ENCODE data around the gene KIF13A.
"Not testable (repeated sequence)": the region's sequence is repeated elsewhere in the genome, so short reads cannot be mapped to it uniquely, and the experiment has no call there.

KIF13A gene

DNA sequence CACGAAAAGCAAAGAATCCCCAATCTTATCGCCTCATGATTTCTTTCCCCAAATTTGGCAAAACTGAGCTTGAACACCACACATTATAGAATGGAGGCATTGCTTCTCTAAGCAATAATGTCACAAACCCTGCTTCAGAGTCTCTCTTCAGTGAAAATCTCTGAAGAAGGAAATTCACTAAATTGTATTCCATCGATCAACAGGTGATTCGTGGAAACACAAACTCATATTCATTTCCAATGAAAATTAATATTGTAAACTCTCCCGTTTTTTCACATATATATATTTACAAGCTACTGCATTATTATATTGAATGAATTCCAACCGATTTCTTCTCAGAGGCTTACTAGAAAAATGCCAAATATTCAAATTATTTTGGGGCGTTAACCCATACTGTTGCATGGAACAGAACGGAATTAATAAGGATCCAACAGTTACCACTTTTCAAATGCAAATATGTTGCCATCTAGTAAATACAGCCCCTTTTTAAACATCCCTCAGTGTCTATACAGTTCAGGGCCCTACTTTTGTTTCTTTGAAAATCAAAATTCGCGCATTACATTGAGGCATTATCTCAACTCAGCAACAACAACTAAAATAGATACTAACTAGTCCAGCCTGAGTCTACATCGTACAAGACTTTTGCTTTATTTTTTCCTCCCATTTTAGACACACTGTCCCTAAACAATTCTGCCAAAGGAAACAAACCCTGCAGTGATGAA lies 1.3 kb downstream of the KIF13A start:
- Histone ChIP-seq H3K36me3 (ENCODE audit: control insufficient read depth, insufficient read depth, low read length) (no peaks in the 10 kb centered on the region; the same call in 1 of the 2 replicates), H3K27ac (ENCODE audit: low read length) (no peak overlapping the region), H3K27me3 (ENCODE audit: control insufficient read depth, insufficient read depth, low read length) (no peaks in the 10 kb centered on the region), H3K4me1 (ENCODE audit: control insufficient read depth, insufficient read depth, low read length) (peaks cover 1% of the 10 kb centered on the region; the same call in 1 of the 2 replicates), H3K4me3 (ENCODE audit: low read length) (peak overlapping the region; percentile 73; the same call in 1 of the 2 replicates), H3K9me3 (ENCODE audit: control insufficient read depth, insufficient read depth, low read length) (no peaks in the 10 kb centered on the region)
- no peak for DNase-seq (ENCODE audit: low read depth, low spot score)
- WGBS (ENCODE audit: insufficient coverage, insufficient read length): no CpG with 5 or more reads among the region's 11 CpGs

DNA sequence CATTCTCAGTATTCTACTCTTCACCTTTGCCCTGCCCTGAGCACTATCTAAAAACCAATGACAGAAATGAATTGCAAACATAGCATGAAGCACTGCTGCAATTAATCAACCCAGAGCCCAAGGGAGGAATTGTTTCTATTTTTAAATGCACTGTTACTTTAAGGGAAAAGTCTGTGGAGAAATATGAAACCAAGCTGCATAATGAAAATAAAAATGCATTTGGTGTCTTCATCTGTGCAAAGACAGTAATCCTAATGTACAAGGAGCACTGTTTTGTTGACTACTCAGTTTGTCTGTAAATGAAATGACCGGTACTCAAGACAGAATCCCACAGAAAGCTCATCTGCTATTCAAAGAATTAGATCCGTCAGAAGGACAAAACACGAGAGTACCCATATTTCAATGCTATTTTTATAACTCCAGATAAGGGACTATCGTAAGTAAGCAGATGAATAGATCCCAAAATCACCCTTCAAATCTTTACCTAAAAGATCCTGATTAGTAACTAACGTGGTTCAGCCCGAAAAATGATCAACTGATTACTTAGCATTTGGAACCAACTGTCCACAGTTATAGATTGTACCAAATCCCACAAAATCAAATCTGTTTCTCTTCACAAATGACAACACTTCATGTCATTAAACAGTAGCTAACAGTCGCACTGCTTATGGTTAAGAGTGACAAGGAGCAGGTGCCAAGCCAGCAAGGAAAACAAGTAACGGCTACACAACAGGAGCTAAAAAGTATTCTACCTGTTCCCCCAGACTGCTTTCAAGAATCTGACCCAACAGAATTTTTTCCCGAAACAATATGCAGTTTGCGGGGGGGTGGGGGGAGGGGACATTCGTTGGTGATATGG lies 2.4 kb downstream of the KIF13A start:
- no peaks in the 10 kb centered on the region for H3K9me3 ChIP-seq (ENCODE audit: control insufficient read depth, insufficient read depth, low read length)
- H3K4me3 ChIP-seq (ENCODE audit: low read length): no peak overlapping the region
- H3K27me3 ChIP-seq (ENCODE audit: control insufficient read depth, insufficient read depth, low read length): no peaks in the 10 kb centered on the region
- no peak overlapping the region for H3K27ac ChIP-seq (ENCODE audit: low read length)
- peaks cover 1% of the 10 kb centered on the region; the same call in 1 of the 2 replicates for H3K4me1 ChIP-seq (ENCODE audit: control insufficient read depth, insufficient read depth, low read length)
- DNase-seq (ENCODE audit: low read depth, low spot score): no peak
- H3K36me3 ChIP-seq (ENCODE audit: control insufficient read depth, insufficient read depth, low read length): no peaks in the 10 kb centered on the region; the same call in 1 of the 2 replicates
- no CpG with 5 or more reads among the region's 11 CpGs for WGBS (ENCODE audit: insufficient coverage, insufficient read length)

DNA sequence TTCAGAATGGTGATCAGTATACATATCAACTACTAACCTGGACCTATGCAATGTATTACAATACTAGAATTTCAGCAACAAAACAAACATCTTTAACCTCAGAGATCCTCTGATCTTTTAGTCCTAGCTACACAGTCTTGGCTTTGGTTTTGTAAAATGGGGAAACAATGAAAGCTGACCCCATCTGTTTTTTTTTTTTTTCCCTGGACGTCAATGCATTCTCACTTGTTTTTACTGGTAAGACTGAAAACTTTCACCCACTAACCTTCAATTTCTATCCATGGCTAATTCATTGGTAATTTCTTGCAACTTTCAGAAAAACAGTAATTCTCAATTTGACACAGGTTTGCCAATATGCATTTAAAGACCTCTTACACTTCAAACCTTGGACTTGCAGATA lies 3.0 kb downstream of the KIF13A start:
- Histone ChIP-seq H3K4me3 (ENCODE audit: low read length) (no peak overlapping the region), H3K36me3 (ENCODE audit: control insufficient read depth, insufficient read depth, low read length) (no peaks in the 10 kb centered on the region; the same call in 1 of the 2 replicates), H3K4me1 (ENCODE audit: control insufficient read depth, insufficient read depth, low read length) (peaks cover 1% of the 10 kb centered on the region; the same call in 1 of the 2 replicates), H3K27ac (ENCODE audit: low read length) (no peak overlapping the region), H3K27me3 (ENCODE audit: control insufficient read depth, insufficient read depth, low read length) (no peaks in the 10 kb centered on the region), H3K9me3 (ENCODE audit: control insufficient read depth, insufficient read depth, low read length) (no peaks in the 10 kb centered on the region)
- WGBS (ENCODE audit: insufficient coverage, insufficient read length): no CpG with 5 or more reads among the region's 1 CpG
- no peak for DNase-seq (ENCODE audit: low read depth, low spot score)

DNA sequence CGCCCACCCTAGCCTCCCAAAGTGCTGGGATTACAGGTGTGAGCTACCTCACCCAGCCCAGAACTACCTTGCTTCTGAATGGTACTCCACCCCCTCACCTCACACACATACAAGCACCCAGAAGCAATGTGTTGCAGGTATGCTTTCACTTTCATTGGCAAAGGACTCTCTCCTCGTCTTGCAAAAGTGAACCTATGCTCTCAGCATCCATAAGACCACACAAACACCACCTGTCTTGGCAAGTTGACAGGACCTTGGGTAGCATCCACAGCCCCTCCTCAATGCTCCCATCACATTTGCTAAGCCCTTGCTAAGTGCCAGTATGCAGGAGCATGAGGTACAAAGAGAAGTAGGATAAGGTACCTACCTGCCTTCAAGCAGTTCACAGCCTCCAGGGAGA lies 3.7 kb downstream of the KIF13A start:
- no peaks in the 10 kb centered on the region; the same call in 1 of the 2 replicates for H3K36me3 ChIP-seq (ENCODE audit: control insufficient read depth, insufficient read depth, low read length)
- no peak for DNase-seq (ENCODE audit: low read depth, low spot score)
- H3K27me3 ChIP-seq (ENCODE audit: control insufficient read depth, insufficient read depth, low read length): no peaks in the 10 kb centered on the region
- H3K9me3 ChIP-seq (ENCODE audit: control insufficient read depth, insufficient read depth, low read length): no peaks in the 10 kb centered on the region
- WGBS (ENCODE audit: insufficient coverage, insufficient read length): no CpG with 5 or more reads among the region's 2 CpGs
- H3K4me3 ChIP-seq (ENCODE audit: low read length): no peak overlapping the region
- peaks cover 1% of the 10 kb centered on the region; the same call in 1 of the 2 replicates for H3K4me1 ChIP-seq (ENCODE audit: control insufficient read depth, insufficient read depth, low read length)
- H3K27ac ChIP-seq (ENCODE audit: low read length): no peak overlapping the region

DNA sequence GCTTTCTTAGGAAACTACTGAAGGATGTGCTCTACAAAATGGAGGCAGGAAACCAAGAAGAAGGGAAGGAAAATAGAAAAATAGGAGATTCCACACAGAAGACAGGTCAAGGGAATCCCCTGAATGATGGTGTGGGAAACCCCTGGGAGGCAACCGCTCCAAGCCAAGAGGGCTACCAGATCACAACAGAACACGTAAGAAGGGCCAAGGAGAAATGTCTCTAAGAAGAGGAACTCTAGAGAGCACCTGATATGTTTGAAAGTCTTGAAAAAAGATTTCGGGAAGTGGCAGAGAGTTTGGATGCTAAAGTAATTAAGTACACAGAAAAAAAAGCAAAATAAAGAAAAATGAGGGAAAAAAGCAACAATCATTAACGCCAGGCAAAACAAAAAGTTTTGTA lies 7.1 kb downstream of the KIF13A start:
- no peak overlapping the region for H3K4me3 ChIP-seq (ENCODE audit: low read length)
- no CpG with 5 or more reads among the region's 4 CpGs for WGBS (ENCODE audit: insufficient coverage, insufficient read length)
- DNase-seq (ENCODE audit: low read depth, low spot score): no peak
- no peaks in the 10 kb centered on the region for H3K36me3 ChIP-seq (ENCODE audit: control insufficient read depth, insufficient read depth, low read length)
- no peak overlapping the region for H3K27ac ChIP-seq (ENCODE audit: low read length)
- H3K9me3 ChIP-seq (ENCODE audit: control insufficient read depth, insufficient read depth, low read length): no peaks in the 10 kb centered on the region
- no peaks in the 10 kb centered on the region; the same call in 1 of the 2 replicates for H3K4me1 ChIP-seq (ENCODE audit: control insufficient read depth, insufficient read depth, low read length)
- H3K27me3 ChIP-seq (ENCODE audit: control insufficient read depth, insufficient read depth, low read length): no peaks in the 10 kb centered on the region

DNA sequence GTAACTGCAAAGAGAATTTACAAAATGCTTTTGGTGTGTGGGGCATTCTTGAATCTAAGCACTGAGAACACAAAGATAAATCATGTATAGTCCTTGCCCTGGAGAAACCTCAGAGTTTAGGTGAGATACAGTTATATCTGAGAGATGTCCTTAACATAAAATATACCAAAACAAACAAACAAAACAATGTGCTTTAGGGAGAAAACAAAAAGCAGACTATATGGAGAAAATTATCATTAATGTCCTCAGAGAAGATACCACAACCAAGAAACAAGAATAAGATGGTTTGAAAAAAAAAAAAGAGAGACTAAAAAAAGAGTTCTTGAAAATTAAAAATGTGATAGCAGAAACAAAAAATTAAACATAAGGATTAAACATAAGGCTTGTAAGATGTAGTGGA lies 8.0 kb downstream of the KIF13A start:
- Histone ChIP-seq H3K36me3 (ENCODE audit: control insufficient read depth, insufficient read depth, low read length) (no peaks in the 10 kb centered on the region), H3K4me1 (ENCODE audit: control insufficient read depth, insufficient read depth, low read length) (no peaks in the 10 kb centered on the region; the same call in 1 of the 2 replicates), H3K27ac (ENCODE audit: low read length) (no peak overlapping the region), H3K4me3 (ENCODE audit: low read length) (no peak overlapping the region), H3K9me3 (ENCODE audit: control insufficient read depth, insufficient read depth, low read length) (no peaks in the 10 kb centered on the region), H3K27me3 (ENCODE audit: control insufficient read depth, insufficient read depth, low read length) (no peaks in the 10 kb centered on the region)
- no peak for DNase-seq (ENCODE audit: low read depth, low spot score)

DNA sequence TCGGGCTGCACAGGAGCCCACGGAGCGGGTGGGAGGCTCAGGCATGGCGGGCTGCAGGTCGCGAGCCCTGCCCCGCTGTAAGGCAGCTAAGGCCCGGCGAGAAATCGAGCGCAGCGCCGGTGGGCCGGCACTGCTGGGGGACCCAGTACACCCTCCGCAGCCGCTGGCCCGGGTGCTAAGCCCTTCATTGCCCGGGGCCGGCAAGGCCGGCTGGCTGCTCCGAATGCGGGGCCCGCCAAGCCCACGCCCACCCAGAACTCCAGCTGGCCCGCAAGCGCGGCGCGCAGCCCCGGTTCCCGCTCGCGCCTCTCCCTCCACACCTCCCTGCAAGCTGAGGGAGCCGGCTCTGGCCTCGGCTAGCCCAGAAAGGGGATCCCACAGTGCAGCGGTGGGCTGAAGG lies 11.2 kb downstream of the KIF13A start:
- H3K4me1 ChIP-seq (ENCODE audit: control insufficient read depth, insufficient read depth, low read length); DNase-seq (ENCODE audit: low read depth, low spot score): not testable (repeated sequence)
- WGBS (ENCODE audit: insufficient coverage, insufficient read length): no CpG with 5 or more reads among the region's 36 CpGs

DNA sequence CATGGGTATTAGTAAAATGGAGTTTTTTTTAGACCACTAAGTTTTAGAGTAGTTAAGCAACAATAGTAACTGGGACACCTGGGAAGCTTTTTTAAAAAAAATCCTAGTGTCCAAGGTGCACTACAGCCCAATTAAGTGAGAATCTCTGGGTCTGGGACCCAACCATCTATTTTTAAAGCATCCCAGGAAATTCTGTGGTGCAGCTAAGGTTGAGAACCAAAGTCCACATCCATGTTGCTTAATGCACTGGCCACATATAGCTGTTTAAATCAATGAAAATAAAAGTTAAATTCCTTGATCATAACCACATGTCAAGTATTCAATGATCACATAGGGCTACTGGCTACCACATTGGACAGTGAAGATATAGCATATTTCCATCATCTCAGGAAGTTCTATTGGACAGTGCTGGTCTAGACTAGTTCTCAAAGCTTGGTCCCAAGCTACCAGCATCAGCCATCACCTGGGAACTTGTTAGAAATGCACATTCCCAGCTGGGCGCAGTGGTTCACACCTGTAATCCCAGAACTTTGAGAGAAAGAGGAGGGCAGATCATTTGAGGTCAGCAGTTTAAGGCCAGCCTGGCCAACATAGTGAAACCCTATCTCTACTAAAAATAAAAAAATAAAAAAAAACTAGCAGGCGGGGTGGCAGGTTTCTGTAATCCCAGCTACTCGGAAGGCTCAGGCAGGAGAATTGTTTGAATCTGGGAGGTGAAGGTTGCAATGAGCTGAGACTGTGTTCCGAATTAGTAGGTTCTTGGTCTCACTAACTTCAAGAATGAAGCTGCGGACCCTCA lies 12.7 kb downstream of the KIF13A start:
- no peak overlapping the region for H3K27ac ChIP-seq (ENCODE audit: low read length)
- H3K4me3 ChIP-seq (ENCODE audit: low read length): no peak overlapping the region
- H3K27me3 ChIP-seq (ENCODE audit: control insufficient read depth, insufficient read depth, low read length): no peaks in the 10 kb centered on the region
- no peaks in the 10 kb centered on the region for H3K36me3 ChIP-seq (ENCODE audit: control insufficient read depth, insufficient read depth, low read length)
- DNase-seq (ENCODE audit: low read depth, low spot score): no peak
- H3K9me3 ChIP-seq (ENCODE audit: control insufficient read depth, insufficient read depth, low read length): no peaks in the 10 kb centered on the region
- no CpG with 5 or more reads among the region's 5 CpGs for WGBS (ENCODE audit: insufficient coverage, insufficient read length)
- H3K4me1 ChIP-seq (ENCODE audit: control insufficient read depth, insufficient read depth, low read length): no peaks in the 10 kb centered on the region

More for the DNA sequence above, 11.2 kb downstream of the KIF13A start:
- not testable (repeated sequence) for H3K27me3 ChIP-seq (ENCODE audit: control insufficient read depth, insufficient read depth, low read length); H3K36me3 ChIP-seq (ENCODE audit: control insufficient read depth, insufficient read depth, low read length); H3K27ac ChIP-seq (ENCODE audit: low read length); H3K4me3 ChIP-seq (ENCODE audit: low read length); H3K9me3 ChIP-seq (ENCODE audit: control insufficient read depth, insufficient read depth, low read length)

DNA sequence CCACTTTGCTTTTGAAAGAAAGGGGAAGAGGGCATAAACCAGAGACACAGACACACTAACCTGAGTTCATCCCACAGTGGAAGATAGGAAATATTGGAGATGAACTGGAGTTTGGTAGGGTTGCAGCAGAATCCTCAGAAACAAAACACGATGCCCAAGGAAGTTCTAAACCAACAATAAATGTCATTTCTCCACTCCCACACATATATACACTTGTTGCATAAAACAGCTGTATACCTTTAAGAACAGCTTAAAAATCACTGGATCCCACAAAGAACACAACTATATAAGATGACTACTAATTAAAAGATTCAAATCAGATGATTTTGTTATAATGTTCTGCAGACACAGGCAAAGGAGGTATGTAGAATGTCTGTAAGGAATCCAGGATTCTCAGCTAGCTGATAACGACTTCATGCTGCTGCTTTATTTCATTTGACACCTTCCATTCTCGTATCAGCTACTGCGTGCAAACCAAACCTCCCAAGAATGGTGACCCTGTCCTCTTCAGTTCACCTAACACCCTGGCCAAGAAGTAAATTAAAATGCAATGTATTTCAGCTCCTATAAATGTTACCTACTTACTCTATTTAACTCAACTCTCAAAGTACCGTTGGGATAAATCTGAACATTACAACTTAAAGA lies 14.3 kb downstream of the KIF13A start:
- H3K4me3 ChIP-seq (ENCODE audit: low read length): no peak overlapping the region

More for the DNA sequence above, 14.3 kb downstream of the KIF13A start:
- Histone ChIP-seq H3K36me3 (ENCODE audit: control insufficient read depth, insufficient read depth, low read length) (no peaks in the 10 kb centered on the region), H3K9me3 (ENCODE audit: control insufficient read depth, insufficient read depth, low read length) (no peaks in the 10 kb centered on the region), H3K4me1 (ENCODE audit: control insufficient read depth, insufficient read depth, low read length) (peaks cover 1% of the 10 kb centered on the region; the same call in 1 of the 2 replicates), H3K27me3 (ENCODE audit: control insufficient read depth, insufficient read depth, low read length) (no peaks in the 10 kb centered on the region), H3K27ac (ENCODE audit: low read length) (no peak overlapping the region)
- WGBS (ENCODE audit: insufficient coverage, insufficient read length): no CpG with 5 or more reads among the region's 5 CpGs
- DNase-seq (ENCODE audit: low read depth, low spot score): no peak

Measured in iPS DF 6.9 (cell line).